Measurements from ENCODE around the gene KANSL1.

- TF ChIP-seq CTCF (conservative IDR thresholded peaks at IDR 0.05), result no peak
- no peak for TF ChIP-seq ZFX (IDR thresholded peaks at IDR 0.05)
These were observed 93.4 kb downstream of the KANSL1 start for GRCh38 chr17:46099865-46100264.
